Natural killer cell (primary cell): ENCODE measurements around the gene AQP12A. TPM values are rescaled to one million over a fixed set of nuclear protein-coding genes. Genes with fewer than 3 reads are reported as not detected.

Source experiments
- ATAC-seq, 3 donors: fragments of 150-1000 bp in 2 of 3; fragments of 200-7000 bp in 1 of 3; cut with Tn5 transposase; 1 replicate in 1 of 3; 2 replicates in 2 of 3; pipeline ENCODE4 v1.10.0; 2021; ENCODE audit warnings: mild to moderate bottlenecking in 2 of 3, moderate library complexity in 2 of 3
- DNase-seq, 2 donors: peaks; one replicate each; pipeline versions ENCODE4 v3.0.0 to v3.0.0-alpha.2; 2013 to 2021; ENCODE audit warnings: mixed read lengths in 1 of 2
- H3K27ac ChIP-seq: one replicate; pipeline ENCODE4 v1.5.1; 2013; ENCODE audit warnings: mild to moderate bottlenecking, low read length
- H3K27me3 ChIP-seq: one replicate; pipeline ENCODE4 v1.6.1; 2013; ENCODE audit warnings: low read length; ENCODE audit not compliant: control insufficient read depth, insufficient read depth
- H3K36me3 ChIP-seq: one replicate; pipeline ENCODE4 v1.6.1; 2013; ENCODE audit warnings: low read length; ENCODE audit not compliant: control insufficient read depth, insufficient read depth
- H3K4me1 ChIP-seq: one replicate; pipeline ENCODE4 v1.6.1; 2013; ENCODE audit warnings: low read length; ENCODE audit not compliant: control insufficient read depth, insufficient read depth
- H3K4me3 ChIP-seq: one replicate; pipeline ENCODE4 v1.5.1; 2013; ENCODE audit warnings: low read length
- H3K9me3 ChIP-seq: one replicate; pipeline ENCODE4 v1.6.1; 2013; ENCODE audit warnings: low read length; ENCODE audit not compliant: control insufficient read depth, insufficient read depth
- H3K27ac Mint-ChIP-seq, 2 donors: one replicate each; pipeline ENCODE4 v1.8.0; 2022; ENCODE audit warnings: mild to moderate bottlenecking in 2 of 2, mixed read lengths in 2 of 2, moderate library complexity in 1 of 2
- H3K27me3 Mint-ChIP-seq, 2 donors: one replicate each; pipeline ENCODE4 v1.8.0; 2022; ENCODE audit warnings: low read depth in 2 of 2, mixed read lengths in 2 of 2
- H3K36me3 Mint-ChIP-seq: one replicate; pipeline ENCODE4 v1.8.0; 2022; ENCODE audit warnings: mixed read lengths
- H3K4me1 Mint-ChIP-seq, 2 donors: one replicate each; pipeline ENCODE4 v1.8.0; 2022; ENCODE audit warnings: mixed read lengths in 2 of 2
- H3K4me3 Mint-ChIP-seq: one replicate; pipeline ENCODE4 v1.8.0; 2022; ENCODE audit warnings: mild to moderate bottlenecking, moderate library complexity, mixed read lengths
- H3K9me3 Mint-ChIP-seq, 2 donors: one replicate each; pipeline ENCODE4 v1.8.0; 2022; ENCODE audit warnings: mixed read lengths in 2 of 2
- CTCF ChIP-seq: fragments of 200-600 bp; IDR thresholded peaks from one replicate; pipeline ENCODE4 v1.8.0; 2022; ENCODE audit warnings: antibody characterized with exemption
- WGBS: methylation state at CpG from one replicate; pipeline ENCODE4 v1.1.7; 2013; ENCODE audit warnings: missing lambda C conversion rate; ENCODE audit not compliant: insufficient coverage; 5-methylcytosine and 5-hydroxymethylcytosine counted together
- intact Hi-C: fragments of 100-400 bp; cut with micrococcal nuclease; formaldehyde crosslinking; loops from one replicate; pipeline ENCODE4 v1.14.2; 2022
- total RNA-seq, 4 donors: library from RNA; stranded (reverse); fragments of 120-200 nt in 1 of 4; gene quantifications; one replicate each; pipeline versions ENCODE4 v1.2.3 to v1.2.4, GENCODE V29; 2013 to 2022

Gene AQP12A
- total RNA-seq, 3 donors from 2014 or later (not counting 1 experiment from before 2014, with no cell fraction given): not detected

GRCh38 chr2:240725266-240725665, 33.6 kb downstream of the AQP12A start:
- DNase-seq: no peak
- Histone ChIP-seq H3K4me3 (no peak overlapping the region), H3K9me3 (no peaks in the 10 kb centered on the region), H3K27ac (no peak overlapping the region), H3K27me3 (no peaks in the 10 kb centered on the region), H3K36me3 (no peaks in the 10 kb centered on the region), H3K4me1 (no peaks in the 10 kb centered on the region)
- Mint-ChIP-seq H3K36me3 (no peaks in the 10 kb centered on the region), H3K27me3 (no peaks in the 10 kb centered on the region), H3K4me1 (no peaks in the 10 kb centered on the region), H3K4me3 (no peak overlapping the region), H3K9me3 (no peaks in the 10 kb centered on the region), H3K27ac (no peak overlapping the region)
- ATAC-seq: no peak
- intact Hi-C loops: no loop called here
- 88% methylated on average over 12 of the region's 12 CpGs for WGBS
- TF ChIP-seq CTCF: no peak

- ATAC-seq: no peak
- no peak for TF ChIP-seq CTCF
- Mint-ChIP-seq H3K4me3 (no peak overlapping the region), H3K27ac (no peak overlapping the region), H3K4me1 (no peaks in the 10 kb centered on the region), H3K27me3 (no peaks in the 10 kb centered on the region), H3K9me3 (no peaks in the 10 kb centered on the region), H3K36me3 (no peaks in the 10 kb centered on the region)
- no peak overlapping the region for H3K27ac ChIP-seq
- H3K9me3 ChIP-seq: no peaks in the 10 kb centered on the region
- no peaks in the 10 kb centered on the region for H3K4me1 ChIP-seq
- intact Hi-C loops: no loop called here
- DNase-seq: no peak
- H3K27me3 ChIP-seq: no peaks in the 10 kb centered on the region
- no peaks in the 10 kb centered on the region for H3K36me3 ChIP-seq
- WGBS: 68% methylated on average over 6 of the region's 7 CpGs
- no peak overlapping the region for H3K4me3 ChIP-seq
Observed at GRCh38 chr2:240725671-240726070, 34.0 kb downstream of the AQP12A start.

GRCh38 chr2:240726876-240727275, 35.2 kb downstream of the AQP12A start:
- H3K9me3 ChIP-seq: no peaks in the 10 kb centered on the region
- H3K36me3 ChIP-seq: no peaks in the 10 kb centered on the region
- no peak overlapping the region for H3K27ac ChIP-seq
- no peaks in the 10 kb centered on the region for H3K9me3 Mint-ChIP-seq
- no peak overlapping the region for H3K4me3 ChIP-seq
- H3K36me3 Mint-ChIP-seq: no peaks in the 10 kb centered on the region
- no peaks in the 10 kb centered on the region for H3K27me3 Mint-ChIP-seq
- intact Hi-C loops: no loop called here
- H3K4me1 Mint-ChIP-seq: no peaks in the 10 kb centered on the region
- no peak overlapping the region for H3K4me3 Mint-ChIP-seq
- ATAC-seq: no peak
- no peaks in the 10 kb centered on the region for H3K27me3 ChIP-seq
- DNase-seq: no peak
- H3K4me1 ChIP-seq: no peaks in the 10 kb centered on the region
- no peak overlapping the region for H3K27ac Mint-ChIP-seq
- WGBS: 88% methylated on average over 14 of the region's 14 CpGs
- TF ChIP-seq CTCF: no peak

GRCh38 chr2:240727439-240727838, 35.8 kb downstream of the AQP12A start:
- Histone ChIP-seq H3K27me3 (no peaks in the 10 kb centered on the region), H3K4me1 (no peaks in the 10 kb centered on the region), H3K9me3 (no peaks in the 10 kb centered on the region), H3K4me3 (no peak overlapping the region), H3K27ac (no peak overlapping the region), H3K36me3 (no peaks in the 10 kb centered on the region)
- Mint-ChIP-seq H3K27me3 (no peaks in the 10 kb centered on the region), H3K4me1 (no peaks in the 10 kb centered on the region), H3K27ac (no peak overlapping the region), H3K36me3 (no peaks in the 10 kb centered on the region), H3K4me3 (no peak overlapping the region), H3K9me3 (no peaks in the 10 kb centered on the region)
- TF ChIP-seq CTCF: no peak
- WGBS: 79% methylated on average over 14 of the region's 14 CpGs
- ATAC-seq: no peak
- intact Hi-C loops: no loop called here
- DNase-seq: no peak
